Measurements from ENCODE around the gene CLCN6.

CLCN6 gene

GRCh38 chr1:11886986-11887665 lies 81.1 kb downstream of the CLCN6 start:
- no peaks in the 10 kb centered on the region for H4K20me1 ChIP-seq (ENCODE audit: insufficient read depth, low read length)
- no peak for DNase-seq
- H2AFZ ChIP-seq (ENCODE audit: low read length) = no peak overlapping the region
- H3K9ac ChIP-seq (ENCODE audit: low read length) = no peak overlapping the region
- no peak overlapping the region for H3K4me2 ChIP-seq (ENCODE audit: low read depth, low read length)
- H3K36me3 ChIP-seq (replicated peaks; ENCODE audit: insufficient read depth, low read length) = no peaks in the 10 kb centered on the region
- no peaks in the 10 kb centered on the region for H3F3A ChIP-seq (ENCODE audit: insufficient read depth, low read length)
- TF ChIP-seq, protein P1, sequence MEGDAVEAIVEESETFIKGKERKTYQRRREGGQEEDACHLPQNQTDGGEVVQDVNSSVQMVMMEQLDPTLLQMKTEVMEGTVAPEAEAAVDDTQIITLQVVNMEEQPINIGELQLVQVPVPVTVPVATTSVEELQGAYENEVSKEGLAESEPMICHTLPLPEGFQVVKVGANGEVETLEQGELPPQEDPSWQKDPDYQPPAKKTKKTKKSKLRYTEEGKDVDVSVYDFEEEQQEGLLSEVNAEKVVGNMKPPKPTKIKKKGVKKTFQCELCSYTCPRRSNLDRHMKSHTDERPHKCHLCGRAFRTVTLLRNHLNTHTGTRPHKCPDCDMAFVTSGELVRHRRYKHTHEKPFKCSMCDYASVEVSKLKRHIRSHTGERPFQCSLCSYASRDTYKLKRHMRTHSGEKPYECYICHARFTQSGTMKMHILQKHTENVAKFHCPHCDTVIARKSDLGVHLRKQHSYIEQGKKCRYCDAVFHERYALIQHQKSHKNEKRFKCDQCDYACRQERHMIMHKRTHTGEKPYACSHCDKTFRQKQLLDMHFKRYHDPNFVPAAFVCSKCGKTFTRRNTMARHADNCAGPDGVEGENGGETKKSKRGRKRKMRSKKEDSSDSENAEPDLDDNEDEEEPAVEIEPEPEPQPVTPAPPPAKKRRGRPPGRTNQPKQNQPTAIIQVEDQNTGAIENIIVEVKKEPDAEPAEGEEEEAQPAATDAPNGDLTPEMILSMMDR (IDR thresholded peaks at IDR 0.05; ENCODE audit: low read length) = no peak
- TF ChIP-seq EZH2phosphoT487 (IDR thresholded peaks at IDR 0.05; ENCODE audit: low read length) (no peak), EZH2 (optimal IDR thresholded peaks at IDR 0.05; ENCODE audit: low read depth, low read length) (no peak)
- H3K27ac ChIP-seq (ENCODE audit: low read length) = no peak overlapping the region
- peaks cover 97% of the 10 kb centered on the region for H3K27me3 ChIP-seq (replicated peaks; ENCODE audit: insufficient read depth, low read length)
- no peaks in the 10 kb centered on the region for H3K9me2 ChIP-seq (replicated peaks; ENCODE audit: insufficient read depth, low read length)
- H3K79me2 ChIP-seq (ENCODE audit: low read length) = no peaks in the 10 kb centered on the region
- H3K9me3 ChIP-seq (replicated peaks; ENCODE audit: insufficient read depth, low read length) = no peaks in the 10 kb centered on the region
- H3K4me3 ChIP-seq (ENCODE audit: low read length) = no peak overlapping the region
- no peaks in the 10 kb centered on the region for H3K4me1 ChIP-seq (ENCODE audit: low read length)

DNA sequence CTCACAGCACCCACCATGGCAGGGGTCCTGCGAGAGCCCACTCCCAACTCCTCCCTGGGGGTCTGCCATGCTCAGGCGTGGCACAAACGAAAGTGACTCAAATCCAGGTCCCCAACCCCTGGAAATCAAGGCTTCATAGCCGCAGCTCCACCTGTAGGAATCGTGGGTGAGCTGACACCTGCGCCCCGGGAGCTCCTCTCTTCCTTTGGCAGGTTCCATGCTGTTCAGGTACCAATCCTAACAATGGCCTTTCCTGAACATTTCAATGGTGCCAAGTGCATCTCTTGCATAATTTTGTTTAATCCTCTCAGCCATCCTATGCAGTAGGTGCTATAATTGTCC lies 81.6 kb downstream of the CLCN6 start:
- H3K9ac ChIP-seq (ENCODE audit: low read length) = no peak overlapping the region
- H3K4me3 ChIP-seq (ENCODE audit: low read length) = no peak overlapping the region
- no peak overlapping the region for H3K27ac ChIP-seq (ENCODE audit: low read length)
- H3K27me3 ChIP-seq (replicated peaks; ENCODE audit: insufficient read depth, low read length) = peaks cover 97% of the 10 kb centered on the region
- H3K9me3 ChIP-seq (replicated peaks; ENCODE audit: insufficient read depth, low read length) = no peaks in the 10 kb centered on the region
- no peaks in the 10 kb centered on the region for H3K36me3 ChIP-seq (replicated peaks; ENCODE audit: insufficient read depth, low read length)
- H4K20me1 ChIP-seq (ENCODE audit: insufficient read depth, low read length) = no peaks in the 10 kb centered on the region
- no peak overlapping the region for H2AFZ ChIP-seq (ENCODE audit: low read length)
- H3K4me1 ChIP-seq (ENCODE audit: low read length) = no peaks in the 10 kb centered on the region
- no peaks in the 10 kb centered on the region for H3K79me2 ChIP-seq (ENCODE audit: low read length)
- no peaks in the 10 kb centered on the region for H3F3A ChIP-seq (ENCODE audit: insufficient read depth, low read length)
- TF ChIP-seq EZH2 (optimal IDR thresholded peaks at IDR 0.05; ENCODE audit: low read depth, low read length) (no peak), EZH2phosphoT487 (IDR thresholded peaks at IDR 0.05; ENCODE audit: low read length) (no peak)
- TF ChIP-seq, protein P1 (IDR thresholded peaks at IDR 0.05; ENCODE audit: low read length) = no peak
- H3K4me2 ChIP-seq (ENCODE audit: low read depth, low read length) = no peak overlapping the region
- no peaks in the 10 kb centered on the region for H3K9me2 ChIP-seq (replicated peaks; ENCODE audit: insufficient read depth, low read length)
- DNase-seq = no peak

DNA sequence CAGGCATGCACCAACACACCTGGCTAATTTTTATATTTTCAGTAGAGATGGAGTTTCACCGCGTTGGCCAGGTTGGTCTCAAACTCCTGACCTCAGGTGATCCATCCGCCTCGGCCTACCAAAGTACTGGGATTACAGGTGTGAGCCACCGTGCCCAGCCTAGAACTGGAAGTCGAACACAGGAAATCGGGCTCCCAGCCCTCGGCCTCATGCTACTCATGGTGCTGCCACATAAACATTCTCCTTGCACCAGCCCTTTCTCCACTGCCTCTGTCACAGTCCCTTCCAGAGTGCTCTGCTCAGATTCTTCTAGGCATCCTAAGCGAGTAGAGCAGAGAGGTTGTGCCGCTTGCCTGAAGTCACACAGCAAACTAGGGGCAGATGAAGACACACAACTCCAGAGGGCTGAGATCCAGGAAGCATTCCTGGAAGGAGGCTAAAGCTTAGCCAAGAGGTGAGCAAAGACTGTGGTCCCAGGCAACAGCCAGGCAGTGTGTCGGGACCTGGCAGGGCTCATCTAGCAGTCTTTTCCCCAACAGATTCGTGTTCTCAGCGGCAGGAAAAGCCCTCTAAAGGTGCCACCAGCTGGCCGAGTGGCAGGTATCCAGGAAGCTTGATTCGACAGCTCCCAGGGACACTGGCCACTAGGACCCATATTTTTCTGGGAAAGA lies 82.3 kb downstream of the CLCN6 start:
- Histone ChIP-seq H4K20me1 (ENCODE audit: insufficient read depth, low read length) (no peaks in the 10 kb centered on the region), H3K27me3 (replicated peaks; ENCODE audit: insufficient read depth, low read length) (peaks cover 91% of the 10 kb centered on the region), H3K9ac (ENCODE audit: low read length) (no peak overlapping the region), H3K36me3 (replicated peaks; ENCODE audit: insufficient read depth, low read length) (no peaks in the 10 kb centered on the region), H2AFZ (ENCODE audit: low read length) (no peak overlapping the region), H3K79me2 (ENCODE audit: low read length) (no peaks in the 10 kb centered on the region), H3F3A (ENCODE audit: insufficient read depth, low read length) (no peaks in the 10 kb centered on the region), H3K27ac (ENCODE audit: low read length) (no peak overlapping the region), H3K9me3 (replicated peaks; ENCODE audit: insufficient read depth, low read length) (no peaks in the 10 kb centered on the region), H3K9me2 (replicated peaks; ENCODE audit: insufficient read depth, low read length) (no peaks in the 10 kb centered on the region), H3K4me2 (ENCODE audit: low read depth, low read length) (no peak overlapping the region), H3K4me3 (ENCODE audit: low read length) (no peak overlapping the region), H3K4me1 (ENCODE audit: low read length) (no peaks in the 10 kb centered on the region)
- DNase-seq = no peak
- TF ChIP-seq EZH2 (optimal IDR thresholded peaks at IDR 0.05; ENCODE audit: low read depth, low read length) = no peak
- TF ChIP-seq EZH2phosphoT487 (IDR thresholded peaks at IDR 0.05; ENCODE audit: low read length) = no peak
- TF ChIP-seq, protein P1 (IDR thresholded peaks at IDR 0.05; ENCODE audit: low read length) = no peak

Measured in MM.1S (cell line).